ENCODE results near the gene HEG1.

DNA sequence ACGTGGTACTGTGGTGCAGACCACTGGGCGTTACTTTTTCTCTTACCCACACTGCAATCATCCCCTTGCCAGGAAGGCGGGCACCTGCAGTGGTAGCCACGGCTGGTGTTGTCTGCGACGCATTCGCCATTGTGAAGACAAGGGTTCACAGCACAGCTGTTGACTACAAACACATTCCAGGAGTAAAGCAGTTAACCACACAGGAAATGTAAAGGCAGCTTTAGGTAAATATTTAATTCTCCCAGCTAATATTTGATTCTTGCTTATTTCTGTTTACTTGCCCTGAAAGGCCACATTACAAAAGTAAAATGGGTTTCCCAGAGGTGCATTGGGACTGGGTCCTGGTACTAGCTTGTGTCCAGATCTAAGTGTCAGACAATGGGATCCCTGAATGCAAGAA lies 45.4 kb downstream of the HEG1 start:
- TF ChIP-seq CTCF (IDR thresholded peaks at IDR 0.05) (no peak), POLR2A (IDR thresholded peaks at IDR 0.05) (no peak)
